Measurements from ENCODE around the gene JOSD2.

GRCh38 chr19:50555033-50555432, 44.0 kb upstream of the JOSD2 start:
- no peak for TF ChIP-seq POLR2A (IDR thresholded peaks at IDR 0.05; ENCODE audit: low read depth, low read length)
- no peak for TF ChIP-seq CTCF (IDR thresholded peaks at IDR 0.05; ENCODE audit: extremely low read depth in 1 of 2, insufficient read depth in 1 of 2, low read depth in 1 of 2, low read length in 2 of 2)
- no peak for TF ChIP-seq FOS (IDR thresholded peaks at IDR 0.05; ENCODE audit: borderline replicate concordance, insufficient read depth, low read length)
- no peak for TF ChIP-seq JUN (IDR thresholded peaks at IDR 0.05; ENCODE audit: borderline replicate concordance, insufficient read depth, insufficient read length, low read depth)
- TF ChIP-seq EZH2 (IDR thresholded peaks at IDR 0.05; ENCODE audit: borderline replicate concordance, low read depth, low read length, severe bottlenecking), result no peak
- no peak for TF ChIP-seq POLR2AphosphoS5 (IDR thresholded peaks at IDR 0.05; ENCODE audit: insufficient read depth, low read depth, low read length)

Data from endothelial cell of umbilical vein (primary cell).